ENCODE results near the gene PROX2.

DNA sequence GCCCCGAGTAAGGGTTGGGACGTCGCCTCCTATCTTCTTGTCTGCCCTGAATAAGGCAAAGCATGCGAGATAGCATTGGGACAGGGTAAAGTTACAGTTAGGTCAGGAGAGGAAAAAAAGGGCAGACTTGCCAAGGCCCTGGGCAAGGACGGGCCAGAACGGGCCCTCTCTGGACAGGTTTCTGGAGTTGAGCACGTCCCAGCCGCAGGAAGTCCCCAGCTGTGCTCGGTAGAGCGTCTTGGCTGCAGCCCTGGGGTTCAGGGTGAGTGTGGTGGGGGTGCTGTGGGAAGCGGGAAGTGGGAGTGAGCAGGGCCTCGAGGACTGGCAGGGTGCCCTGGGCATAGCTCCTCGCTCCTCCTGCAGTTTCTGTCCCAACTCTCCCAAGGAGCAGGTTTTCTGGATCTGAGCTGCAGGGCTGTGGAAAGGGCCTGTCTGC lies 41.7 kb upstream of the PROX2 start:
- no peak for TF ChIP-seq THAP7 (CRISPR knock-in tag; IDR thresholded peaks at IDR 0.05)
- no peak for TF ChIP-seq ETV6 (IDR thresholded peaks at IDR 0.05; ENCODE audit: borderline replicate concordance in 1 of 2, low read depth in 2 of 2, low read length in 1 of 2)
- TF ChIP-seq ETV6 (CRISPR knock-in tag; IDR thresholded peaks at IDR 0.05; ENCODE audit: borderline replicate concordance) = no peak
- no peak for TF ChIP-seq ZNF384 (IDR thresholded peaks at IDR 0.05; ENCODE audit: low read depth, low read length)
- TF ChIP-seq ZNF274 (IDR thresholded peaks at IDR 0.05; ENCODE audit: borderline replicate concordance, low read depth, low read length) = no peak
- TF ChIP-seq, protein P1, sequence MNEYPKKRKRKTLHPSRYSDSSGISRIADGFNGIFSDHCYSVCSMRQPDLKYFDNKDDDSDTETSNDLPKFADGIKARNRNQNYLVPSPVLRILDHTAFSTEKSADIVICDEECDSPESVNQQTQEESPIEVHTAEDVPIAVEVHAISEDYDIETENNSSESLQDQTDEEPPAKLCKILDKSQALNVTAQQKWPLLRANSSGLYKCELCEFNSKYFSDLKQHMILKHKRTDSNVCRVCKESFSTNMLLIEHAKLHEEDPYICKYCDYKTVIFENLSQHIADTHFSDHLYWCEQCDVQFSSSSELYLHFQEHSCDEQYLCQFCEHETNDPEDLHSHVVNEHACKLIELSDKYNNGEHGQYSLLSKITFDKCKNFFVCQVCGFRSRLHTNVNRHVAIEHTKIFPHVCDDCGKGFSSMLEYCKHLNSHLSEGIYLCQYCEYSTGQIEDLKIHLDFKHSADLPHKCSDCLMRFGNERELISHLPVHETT (CRISPR knock-in tag; conservative IDR thresholded peaks at IDR 0.05 in 1 of 2, IDR thresholded peaks at IDR 0.05 in 1 of 2) = no peak
- no peak for TF ChIP-seq TAF1 (IDR thresholded peaks at IDR 0.05; ENCODE audit: control insufficient read depth, extremely low read depth, insufficient read depth, low read length, severe bottlenecking)
- TF ChIP-seq, protein P2, sequence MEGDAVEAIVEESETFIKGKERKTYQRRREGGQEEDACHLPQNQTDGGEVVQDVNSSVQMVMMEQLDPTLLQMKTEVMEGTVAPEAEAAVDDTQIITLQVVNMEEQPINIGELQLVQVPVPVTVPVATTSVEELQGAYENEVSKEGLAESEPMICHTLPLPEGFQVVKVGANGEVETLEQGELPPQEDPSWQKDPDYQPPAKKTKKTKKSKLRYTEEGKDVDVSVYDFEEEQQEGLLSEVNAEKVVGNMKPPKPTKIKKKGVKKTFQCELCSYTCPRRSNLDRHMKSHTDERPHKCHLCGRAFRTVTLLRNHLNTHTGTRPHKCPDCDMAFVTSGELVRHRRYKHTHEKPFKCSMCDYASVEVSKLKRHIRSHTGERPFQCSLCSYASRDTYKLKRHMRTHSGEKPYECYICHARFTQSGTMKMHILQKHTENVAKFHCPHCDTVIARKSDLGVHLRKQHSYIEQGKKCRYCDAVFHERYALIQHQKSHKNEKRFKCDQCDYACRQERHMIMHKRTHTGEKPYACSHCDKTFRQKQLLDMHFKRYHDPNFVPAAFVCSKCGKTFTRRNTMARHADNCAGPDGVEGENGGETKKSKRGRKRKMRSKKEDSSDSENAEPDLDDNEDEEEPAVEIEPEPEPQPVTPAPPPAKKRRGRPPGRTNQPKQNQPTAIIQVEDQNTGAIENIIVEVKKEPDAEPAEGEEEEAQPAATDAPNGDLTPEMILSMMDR (IDR thresholded peaks at IDR 0.05 in 2 of 3, conservative IDR thresholded peaks at IDR 0.05 in 1 of 3; ENCODE audit: insufficient read depth in 2 of 3, low read depth in 1 of 3, low read length in 3 of 3) = no peak
- no peak for TF ChIP-seq GATAD2B (IDR thresholded peaks at IDR 0.05; ENCODE audit: borderline replicate concordance)
- no peak for TF ChIP-seq SIN3A (IDR thresholded peaks at IDR 0.05; ENCODE audit: borderline replicate concordance in 2 of 2, control insufficient read depth in 1 of 2, low read depth in 2 of 2, low read length in 2 of 2)
- TF ChIP-seq MED1 (CRISPR knock-in tag; IDR thresholded peaks at IDR 0.05; ENCODE audit: borderline replicate concordance) = no peak
- TF ChIP-seq, protein P3, sequence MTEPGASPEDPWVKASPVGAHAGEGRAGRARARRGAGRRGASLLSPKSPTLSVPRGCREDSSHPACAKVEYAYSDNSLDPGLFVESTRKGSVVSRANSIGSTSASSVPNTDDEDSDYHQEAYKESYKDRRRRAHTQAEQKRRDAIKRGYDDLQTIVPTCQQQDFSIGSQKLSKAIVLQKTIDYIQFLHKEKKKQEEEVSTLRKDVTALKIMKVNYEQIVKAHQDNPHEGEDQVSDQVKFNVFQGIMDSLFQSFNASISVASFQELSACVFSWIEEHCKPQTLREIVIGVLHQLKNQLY (CRISPR knock-in tag; conservative IDR thresholded peaks at IDR 0.05) = no peak
- TF ChIP-seq, protein P4, sequence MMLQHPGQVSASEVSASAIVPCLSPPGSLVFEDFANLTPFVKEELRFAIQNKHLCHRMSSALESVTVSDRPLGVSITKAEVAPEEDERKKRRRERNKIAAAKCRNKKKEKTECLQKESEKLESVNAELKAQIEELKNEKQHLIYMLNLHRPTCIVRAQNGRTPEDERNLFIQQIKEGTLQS (IDR thresholded peaks at IDR 0.05) = no peak
- TF ChIP-seq, protein P4 (CRISPR knock-in tag; conservative IDR thresholded peaks at IDR 0.05) = no peak
- TF ChIP-seq PRDM10 (IDR thresholded peaks at IDR 0.05; ENCODE audit: partially characterized antibody) = no peak
- TF ChIP-seq ZNF354B (CRISPR knock-in tag; IDR thresholded peaks at IDR 0.05) = no peak
